OCI-LY1 (cell line): ENCODE results near the gene GHRH.

Experiments used
- CTCF ChIP-seq: fragments of 200-600 bp; sonication (generic), shearing (Covaris generic); IDR thresholded peaks from 2 replicates; pipeline ENCODE4 v1.5.1; 2017; ENCODE audit warnings: mild to moderate bottlenecking, antibody characterized with exemption, low read length, moderate library complexity, mixed read lengths
- EZH2 ChIP-seq: fragments of 200-600 bp; sonication (generic), shearing (Covaris generic); IDR thresholded peaks from 2 replicates; pipeline ENCODE4 v1.8.0; 2017; ENCODE audit warnings: borderline replicate concordance, mixed run types, mild to moderate bottlenecking, antibody characterized with exemption, low read length, moderate library complexity, mixed read lengths

GRCh38 chr20:37259031-37259430 is 2.6 kb downstream of the GHRH start:
- TF ChIP-seq CTCF (no peak), EZH2 (no peak)
